SK-N-SH treated with all-trans-retinoic acid at 6 μM for 48 hours (cell line): ENCODE results near the gene SP3.

Experiments
- OSR1 ChIP-seq: fragments of 250-450 bp; sonication (Bioruptor Pico); IDR thresholded peaks from 2 replicates; pipeline ENCODE4 v1.8.0; 2022; ENCODE audit warnings: moderate library complexity, mild to moderate bottlenecking, inconsistent platforms
- PPARA ChIP-seq: fragments of 250-450 bp; sonication (Bioruptor Pico); IDR thresholded peaks from 2 replicates; pipeline ENCODE4 v1.5.0; 2020; ENCODE audit warnings: mild to moderate bottlenecking, borderline replicate concordance
- ZFP3 ChIP-seq: fragments of 250-450 bp; sonication (Bioruptor Pico); IDR thresholded peaks from 2 replicates; pipeline ENCODE4 v1.5.0; 2020; ENCODE audit warnings: mild to moderate bottlenecking, moderate library complexity
- ZNF70 ChIP-seq: fragments of 450-650 bp; formaldehyde crosslinking; IDR thresholded peaks from 2 replicates; pipeline ENCODE4 v1.5.0; 2020; ENCODE audit warnings: mild to moderate bottlenecking, moderate library complexity

- TF ChIP-seq ZFP3 (CRISPR knock-in tag) (no peak), ZNF70 (CRISPR knock-in tag) (no peak), PPARA (no peak), OSR1 (CRISPR knock-in tag) (no peak)
Measured at GRCh38 chr2:173982918-173983317, 17.7 kb upstream of the SP3 start.
